GM10847 (cell line): ENCODE results near the gene USP34.

Source experiments
- POLR2A ChIP-seq: IDR thresholded peaks from 2 replicates; pipeline ENCODE4 v1.6.1; 2011; ENCODE audit not compliant: insufficient read length; ENCODE audit errors: extremely low read depth

Gene USP34

DNA sequence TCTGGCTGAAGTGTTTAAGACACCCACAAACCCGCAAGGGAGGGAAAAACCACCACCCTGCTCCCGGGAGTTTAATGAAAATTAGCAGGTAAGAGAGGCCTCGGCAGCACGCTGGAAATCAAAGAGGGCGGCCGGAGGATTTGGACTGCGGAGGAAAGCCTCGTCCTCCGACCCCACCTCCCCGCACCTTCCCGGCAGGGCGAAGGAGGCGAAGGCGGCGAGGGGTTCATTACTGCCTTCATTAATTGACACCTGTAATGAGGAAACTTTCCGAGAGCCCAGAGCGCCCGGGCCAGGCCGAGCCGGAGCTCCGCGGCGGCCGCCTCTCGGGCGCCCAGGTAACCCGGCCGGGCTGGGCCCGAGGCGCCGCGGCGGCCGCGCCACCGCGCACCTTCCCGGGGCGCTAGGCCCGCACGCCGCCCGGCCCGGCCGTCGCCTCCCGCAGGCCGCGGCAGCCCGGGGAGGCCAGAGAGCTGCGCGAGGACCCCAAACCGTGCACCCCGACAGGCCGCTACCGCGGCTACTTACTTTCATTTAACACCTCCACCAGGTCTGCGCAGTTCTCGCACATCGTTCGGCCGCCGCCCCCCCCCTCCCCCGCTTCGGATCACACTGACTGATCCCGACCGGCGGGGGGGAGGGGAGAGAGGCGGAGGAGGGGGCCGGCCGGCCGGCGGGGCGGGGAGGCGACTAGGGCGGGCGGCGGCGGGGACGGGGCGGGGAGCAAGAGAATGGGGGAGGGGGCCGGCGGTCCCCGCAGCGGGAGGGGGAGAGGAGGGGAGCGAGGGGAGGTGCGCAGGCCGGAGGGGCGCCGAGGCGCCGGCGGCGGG lies 550 bp downstream of the USP34 start:
- peak; percentile 33 for TF ChIP-seq POLR2A

DNA sequence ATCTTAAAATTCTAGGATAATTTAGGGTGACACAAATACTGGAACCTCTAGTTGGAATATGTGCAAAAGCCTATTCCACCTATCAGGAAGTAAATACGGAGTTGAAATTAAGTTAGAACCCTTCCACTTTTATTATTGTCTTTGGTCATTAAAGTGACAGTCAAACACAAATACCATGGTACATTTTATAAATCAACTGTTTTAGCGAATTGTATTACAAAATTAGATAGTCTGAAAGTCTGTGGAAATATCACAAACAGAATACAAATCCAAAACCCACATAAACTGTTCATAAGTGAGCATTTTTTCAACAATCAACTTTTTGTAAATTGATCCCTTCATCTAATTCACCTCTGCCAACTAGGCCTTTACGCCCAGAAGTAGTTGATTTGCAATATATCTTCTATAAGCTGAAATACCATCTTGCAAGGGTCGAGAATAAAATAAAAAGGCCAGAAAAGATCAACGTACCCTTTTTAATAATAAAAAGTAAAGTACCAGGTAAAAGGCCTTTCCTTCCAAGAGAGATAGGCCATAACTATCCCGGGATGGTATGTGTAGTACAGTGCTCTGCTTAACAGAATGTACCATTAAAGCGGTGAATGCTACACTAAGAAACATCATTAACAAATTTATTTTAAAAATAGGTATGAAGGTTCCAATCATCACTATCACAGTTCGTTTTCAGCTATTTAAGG lies 1.3 kb downstream of the USP34 start:
- no peak for TF ChIP-seq POLR2A

DNA sequence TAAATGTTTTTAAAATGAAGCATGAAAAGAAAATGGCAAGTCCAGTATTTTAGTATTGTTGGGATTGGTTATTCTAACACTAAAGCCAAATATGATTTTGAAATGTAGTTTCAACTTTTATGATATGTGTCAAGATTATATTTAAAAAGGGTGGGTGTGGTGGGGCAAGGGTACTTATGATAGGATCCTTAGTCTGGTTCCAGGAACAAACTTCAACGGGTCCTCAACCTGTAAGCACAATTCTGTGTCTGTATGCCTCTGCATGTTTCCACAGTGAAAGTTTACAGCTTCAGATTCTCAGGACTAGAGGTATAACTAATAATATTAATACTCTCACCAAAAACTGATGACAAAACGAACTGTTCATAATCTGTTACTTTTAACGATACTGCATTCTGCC lies 5.8 kb downstream of the USP34 start:
- no peak for TF ChIP-seq POLR2A

DNA sequence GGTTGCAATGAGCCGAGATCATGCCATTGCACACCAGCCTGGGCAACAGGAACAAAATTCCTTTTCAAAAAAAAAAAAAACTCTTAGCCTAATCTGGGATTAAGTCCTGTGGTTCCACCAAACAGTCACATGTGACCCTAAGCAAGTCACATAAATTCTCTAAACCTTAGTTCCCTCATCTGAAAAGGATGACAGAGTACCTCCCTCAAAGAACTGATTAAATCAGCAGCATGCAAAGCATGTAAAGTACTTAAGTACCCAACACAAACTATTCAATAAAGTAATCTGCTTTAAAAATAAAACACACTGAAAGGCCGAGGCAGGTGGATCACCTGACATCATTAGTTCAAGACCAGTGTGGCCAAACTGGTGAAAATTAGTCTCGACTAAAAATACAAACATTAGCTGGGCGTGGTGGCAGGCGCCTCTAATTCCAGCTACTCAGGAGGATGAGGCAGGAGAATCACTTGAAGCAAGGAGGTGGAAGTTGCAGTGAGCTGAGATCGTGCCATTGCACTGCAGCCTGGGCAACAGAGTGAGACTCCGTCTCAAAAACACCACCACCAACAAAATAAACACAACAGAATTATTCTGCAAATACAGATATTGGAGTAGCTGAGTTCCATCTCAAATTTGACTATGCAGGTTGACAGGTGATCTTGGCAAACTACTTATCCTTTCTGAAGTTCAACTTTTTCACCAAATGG lies 7.0 kb downstream of the USP34 start:
- no peak for TF ChIP-seq POLR2A

DNA sequence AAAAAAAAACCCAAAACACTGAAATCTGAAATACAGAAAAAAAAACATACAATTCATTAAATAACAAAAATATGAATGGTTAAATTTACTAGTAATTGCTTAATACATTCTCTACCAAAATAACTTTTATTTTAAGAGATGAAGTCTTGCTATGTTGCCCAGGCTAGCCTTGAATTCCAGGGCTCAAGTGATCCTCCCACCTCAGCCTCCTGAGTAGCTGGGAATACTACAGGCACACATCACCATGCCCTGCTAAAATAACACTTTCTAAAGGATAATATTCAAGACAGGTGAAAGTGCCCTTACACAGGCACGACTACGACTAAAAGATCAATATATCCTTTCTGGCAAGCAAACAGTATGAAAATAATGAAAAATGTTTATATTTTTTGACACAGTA lies 9.5 kb downstream of the USP34 start:
- TF ChIP-seq POLR2A, result no peak

DNA sequence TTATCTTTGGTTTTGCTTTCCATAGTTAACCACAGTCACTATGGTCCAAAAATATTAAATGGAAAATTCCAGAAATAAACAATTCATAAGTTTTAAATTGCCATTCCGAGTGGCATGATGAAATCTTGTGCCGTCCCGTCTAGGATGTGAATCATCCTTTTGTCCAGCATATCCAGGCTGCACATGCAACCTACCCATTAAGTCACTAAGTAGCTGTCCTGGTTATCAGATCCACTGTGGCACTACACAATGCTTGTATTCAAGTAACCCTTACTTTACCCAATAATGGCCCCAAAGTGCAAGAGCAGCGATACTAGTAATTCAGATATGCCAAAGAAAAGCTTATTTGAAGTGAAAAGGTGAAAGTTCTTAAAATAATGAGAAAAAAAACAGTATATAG lies 10.7 kb downstream of the USP34 start:
- no peak for TF ChIP-seq POLR2A

DNA sequence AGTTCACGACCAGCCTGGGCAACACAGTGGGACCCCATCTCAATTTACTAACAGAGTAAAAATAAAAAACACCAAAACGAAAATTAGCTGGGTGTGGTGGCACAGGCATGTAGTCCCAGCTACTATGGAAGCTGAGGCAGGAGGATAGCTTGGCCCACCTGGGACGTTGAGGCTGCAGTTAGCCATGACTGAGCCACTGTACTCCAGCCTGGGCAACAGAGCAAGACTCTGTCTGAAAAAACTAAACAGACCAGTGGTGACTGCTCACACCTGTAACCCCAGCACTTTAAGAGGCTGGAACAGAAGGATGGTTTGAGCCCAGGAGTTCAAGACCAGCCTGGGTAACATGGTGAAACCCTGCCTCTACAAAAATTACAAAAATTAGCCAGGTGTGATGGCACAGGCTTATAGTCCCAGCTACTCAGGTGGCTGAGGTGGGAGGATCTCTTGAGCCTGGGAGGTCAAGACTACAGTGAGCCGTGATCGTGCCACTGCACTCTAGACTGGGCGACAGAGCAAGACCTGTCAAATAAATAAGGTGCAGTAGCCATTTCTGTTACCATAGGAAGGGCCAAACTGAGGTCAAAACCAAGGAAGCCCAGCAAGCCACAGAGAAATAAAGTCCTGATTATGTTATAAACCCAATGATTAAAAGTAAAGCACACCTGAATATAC lies 14.0 kb downstream of the USP34 start:
- TF ChIP-seq POLR2A, result no peak

DNA sequence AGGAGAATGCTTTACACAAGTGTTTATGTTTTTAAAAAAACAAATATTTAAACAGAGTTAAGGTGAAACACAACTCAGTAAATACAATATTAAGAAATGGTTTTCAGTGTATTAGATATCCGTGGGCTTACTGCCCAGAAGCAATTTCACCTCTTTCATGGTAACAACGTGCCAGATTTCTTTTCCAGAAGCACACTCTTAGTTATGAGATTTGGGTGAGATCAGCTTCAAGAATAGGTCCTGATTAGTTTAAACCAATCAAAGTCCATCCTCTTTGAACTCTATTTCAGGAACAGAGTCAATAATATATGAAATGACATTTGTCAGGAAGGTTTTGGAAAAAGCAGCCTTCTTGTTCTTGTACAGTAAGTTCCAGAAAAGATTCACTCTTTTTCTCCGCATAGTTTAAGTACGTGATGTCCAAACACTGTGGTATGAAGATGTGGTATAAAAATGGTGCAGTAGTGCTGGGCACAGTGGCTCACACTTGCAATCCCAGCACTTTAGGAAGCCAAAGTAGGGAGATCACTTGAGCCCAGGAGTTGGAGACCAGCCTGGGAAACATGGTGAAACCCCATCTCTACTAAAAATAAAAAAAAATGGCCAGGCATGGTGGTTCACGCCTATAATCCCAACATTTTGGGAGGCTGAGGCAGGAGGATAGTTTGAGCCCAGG lies 14.7 kb downstream of the USP34 start:
- no peak for TF ChIP-seq POLR2A

DNA sequence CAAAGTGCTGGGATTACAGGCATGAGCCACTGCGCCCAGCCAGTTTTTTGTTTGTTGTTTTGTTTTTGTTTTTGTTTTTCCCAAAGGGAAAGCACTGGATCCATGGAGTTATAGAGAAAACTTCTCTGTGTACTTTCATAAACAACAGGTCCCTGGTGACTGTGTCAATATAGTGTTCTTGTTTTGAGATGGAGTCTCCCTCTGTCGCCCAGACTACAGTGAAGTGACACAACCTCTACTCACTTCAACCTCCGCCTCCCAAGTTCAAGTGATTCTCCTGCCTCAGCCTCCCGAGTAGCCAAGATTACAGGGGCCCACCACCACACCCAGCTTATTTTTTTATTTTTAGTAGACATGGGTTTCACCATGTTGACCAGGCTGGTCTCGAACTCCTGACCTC lies 16.5 kb downstream of the USP34 start:
- no peak for TF ChIP-seq POLR2A

DNA sequence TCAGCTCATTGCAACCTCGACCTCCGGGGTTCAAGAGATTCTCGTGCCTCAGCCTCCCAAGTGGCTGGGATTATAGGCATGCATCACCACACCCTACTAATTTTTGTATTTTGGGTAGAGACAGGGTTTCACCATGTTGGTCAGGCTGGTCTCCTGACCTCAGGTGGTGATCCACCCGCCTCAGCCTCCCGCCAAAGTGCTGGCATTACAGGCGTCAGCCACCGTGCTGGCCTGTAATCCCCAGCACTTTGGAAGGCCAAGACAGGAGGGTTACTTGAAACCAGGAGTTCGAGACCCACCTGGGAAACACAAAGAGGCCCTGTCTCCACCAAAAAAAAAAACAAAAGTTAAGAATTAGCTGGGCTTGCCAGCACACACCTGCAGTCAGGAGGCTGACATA lies 18.5 kb downstream of the USP34 start:
- TF ChIP-seq POLR2A, result no peak

DNA sequence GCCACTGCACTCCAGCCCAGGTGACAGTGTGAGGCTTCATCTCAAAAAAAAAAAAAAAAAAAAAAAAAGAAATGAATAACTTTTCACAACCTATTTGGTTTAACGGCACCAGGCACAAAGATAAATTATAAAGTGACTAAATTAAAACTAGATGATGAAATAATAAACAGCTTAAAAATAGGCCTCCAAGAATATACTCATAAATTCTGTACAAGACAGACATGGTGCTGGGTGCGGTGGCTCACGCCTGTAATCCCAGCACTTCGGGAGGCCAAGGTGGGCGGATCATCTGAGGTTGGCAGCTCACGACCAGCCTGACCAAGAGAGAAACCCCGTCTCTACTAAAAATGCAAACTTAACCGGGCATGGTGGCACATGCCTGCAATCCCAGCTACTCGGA lies 19.7 kb downstream of the USP34 start:
- no peak for TF ChIP-seq POLR2A

DNA sequence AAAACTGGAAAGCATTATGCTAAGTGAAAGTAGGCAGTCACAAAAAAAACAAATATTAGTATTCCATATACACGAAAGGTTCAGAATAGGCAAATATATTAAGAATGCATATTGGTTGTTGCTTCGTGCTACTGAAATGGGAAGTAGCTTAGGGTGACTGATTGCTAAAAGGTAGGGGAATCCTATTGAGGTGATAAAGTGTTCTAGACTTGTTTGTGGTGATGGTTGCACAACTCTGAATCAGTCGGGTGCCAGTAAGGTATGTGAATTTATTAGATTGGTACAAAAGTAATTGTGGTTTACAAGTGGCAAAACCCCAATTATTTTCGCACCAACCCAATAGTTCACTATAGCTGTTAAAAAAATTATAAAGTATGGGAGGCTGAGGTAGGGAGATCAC lies 20.7 kb downstream of the USP34 start:
- no peak for TF ChIP-seq POLR2A

DNA sequence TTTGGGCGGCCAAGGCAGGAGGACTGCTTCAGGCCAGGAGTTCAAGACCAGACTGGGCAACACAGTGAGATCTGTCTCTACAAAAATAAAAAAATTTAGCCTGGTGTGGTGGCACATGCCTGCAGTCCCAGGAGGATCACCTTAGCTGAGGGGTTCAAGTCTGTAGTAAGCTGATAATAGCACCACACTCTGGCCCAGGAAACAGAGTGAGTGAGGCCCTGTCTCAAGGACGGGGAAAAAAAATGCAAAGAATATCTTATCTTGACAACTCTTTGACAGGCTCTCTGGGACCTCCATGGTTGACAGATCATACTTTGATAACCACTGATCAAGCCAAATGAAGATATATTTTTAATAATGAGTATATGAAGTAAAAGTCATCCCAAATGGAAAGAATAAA lies 22.7 kb downstream of the USP34 start:
- no peak for TF ChIP-seq POLR2A

DNA sequence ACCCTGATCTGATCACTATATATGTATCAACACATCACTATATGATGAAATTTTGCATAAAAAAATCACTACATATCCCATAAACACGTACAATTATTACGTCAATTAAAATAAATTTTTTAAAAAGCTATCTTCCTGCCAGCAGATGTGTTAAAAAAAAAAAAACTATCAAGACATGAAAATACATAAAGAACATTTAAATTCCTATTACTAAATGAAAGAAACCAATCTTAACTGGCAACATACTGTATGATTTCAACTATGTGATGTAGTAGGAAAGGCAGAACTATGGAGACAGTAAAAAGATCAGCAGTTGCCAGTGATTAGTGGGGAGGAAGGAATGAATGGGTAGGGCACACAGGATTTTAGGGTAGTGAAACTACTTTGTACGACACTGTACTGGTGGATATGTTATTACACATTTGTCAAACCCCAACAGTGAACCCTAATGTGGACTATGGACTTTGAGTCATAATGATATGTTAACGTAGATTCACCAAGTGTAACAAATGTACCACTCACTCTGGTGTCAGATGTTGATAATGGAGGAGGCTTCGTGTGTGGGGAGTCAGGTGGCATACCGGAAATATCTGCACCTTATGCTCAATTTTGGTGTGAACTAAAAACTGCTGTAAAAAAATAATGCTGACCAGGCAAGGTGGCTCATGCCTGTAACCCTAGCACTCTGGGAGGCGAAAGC lies 27.4 kb downstream of the USP34 start:
- no peak for TF ChIP-seq POLR2A
